Measurements from ENCODE around the gene ITPK1.

ITPK1 gene

GRCh38 chr14:92967346-92967926 lies 148.3 kb downstream of the ITPK1 start:
- TF ChIP-seq RAD21 (IDR thresholded peaks at IDR 0.05; ENCODE audit: low read depth) (no peak), TEAD4 (IDR thresholded peaks at IDR 0.05) (no peak), USF1 (IDR thresholded peaks at IDR 0.05) (no peak), REST (IDR thresholded peaks at IDR 0.05; ENCODE audit: low read depth) (no peak), EGR1 (IDR thresholded peaks at IDR 0.05) (no peak), NFIC (IDR thresholded peaks at IDR 0.05) (no peak), MAX (IDR thresholded peaks at IDR 0.05) (no peak), TAF1 (IDR thresholded peaks at IDR 0.05; ENCODE audit: low read depth) (no peak), EP300 (IDR thresholded peaks at IDR 0.05; ENCODE audit: borderline replicate concordance) (no peak), YY1 (IDR thresholded peaks at IDR 0.05; ENCODE audit: low read depth) (no peak), ZBTB7A (IDR thresholded peaks at IDR 0.05; ENCODE audit: low read depth) (no peak), CREB1 (IDR thresholded peaks at IDR 0.05; ENCODE audit: low read depth) (no peak), TCF12 (IDR thresholded peaks at IDR 0.05; ENCODE audit: low read depth) (no peak), CEBPB (IDR thresholded peaks at IDR 0.05) (no peak), FOXM1 (IDR thresholded peaks at IDR 0.05; ENCODE audit: borderline replicate concordance, low read depth) (no peak)

GRCh38 chr14:92965281-92965680 lies 150.4 kb downstream of the ITPK1 start:
- TF ChIP-seq FOXM1 (IDR thresholded peaks at IDR 0.05; ENCODE audit: borderline replicate concordance, low read depth), result no peak
- no peak for TF ChIP-seq CEBPB (IDR thresholded peaks at IDR 0.05)

GRCh38 chr14:92964124-92965109 lies 151.3 kb downstream of the ITPK1 start:
- TF ChIP-seq NFIC (IDR thresholded peaks at IDR 0.05), result no peak
- no peak for TF ChIP-seq REST (IDR thresholded peaks at IDR 0.05; ENCODE audit: low read depth)
- TF ChIP-seq YY1 (IDR thresholded peaks at IDR 0.05; ENCODE audit: low read depth), result no peak
- no peak for TF ChIP-seq TEAD4 (IDR thresholded peaks at IDR 0.05)
- TF ChIP-seq EGR1 (IDR thresholded peaks at IDR 0.05), result no peak
- TF ChIP-seq CREB1 (IDR thresholded peaks at IDR 0.05; ENCODE audit: low read depth), result no peak
- TF ChIP-seq CEBPB (IDR thresholded peaks at IDR 0.05), result no peak
- TF ChIP-seq RAD21 (IDR thresholded peaks at IDR 0.05; ENCODE audit: low read depth), result no peak
- TF ChIP-seq ZBTB7A (IDR thresholded peaks at IDR 0.05; ENCODE audit: low read depth), result no peak
- no peak for TF ChIP-seq EP300 (IDR thresholded peaks at IDR 0.05; ENCODE audit: borderline replicate concordance)
- TF ChIP-seq FOXM1 (IDR thresholded peaks at IDR 0.05; ENCODE audit: borderline replicate concordance, low read depth), result no peak
- no peak for TF ChIP-seq MAX (IDR thresholded peaks at IDR 0.05)
- TF ChIP-seq USF1 (IDR thresholded peaks at IDR 0.05), result no peak
- TF ChIP-seq TCF12 (IDR thresholded peaks at IDR 0.05; ENCODE audit: low read depth), result no peak
- TF ChIP-seq TAF1 (IDR thresholded peaks at IDR 0.05; ENCODE audit: low read depth), result no peak

- TF ChIP-seq EGR1 (IDR thresholded peaks at IDR 0.05) (no peak), YY1 (IDR thresholded peaks at IDR 0.05; ENCODE audit: low read depth) (no peak), NFIC (IDR thresholded peaks at IDR 0.05) (0 out of 2 replicates have a peak, but pooled peaks have one; percentile 29), TEAD4 (IDR thresholded peaks at IDR 0.05) (no peak), TAF1 (IDR thresholded peaks at IDR 0.05; ENCODE audit: low read depth) (no peak)
Measured at GRCh38 chr14:92963301-92964123, 152.2 kb downstream of the ITPK1 start.

- TF ChIP-seq TAF1 (IDR thresholded peaks at IDR 0.05; ENCODE audit: low read depth) (no peak), MAX (IDR thresholded peaks at IDR 0.05) (no peak), USF1 (IDR thresholded peaks at IDR 0.05) (no peak), FOXM1 (IDR thresholded peaks at IDR 0.05; ENCODE audit: borderline replicate concordance, low read depth) (no peak), YY1 (IDR thresholded peaks at IDR 0.05; ENCODE audit: low read depth) (no peak), CREB1 (IDR thresholded peaks at IDR 0.05; ENCODE audit: low read depth) (no peak), TEAD4 (IDR thresholded peaks at IDR 0.05) (no peak), EP300 (IDR thresholded peaks at IDR 0.05; ENCODE audit: borderline replicate concordance) (no peak), RAD21 (IDR thresholded peaks at IDR 0.05; ENCODE audit: low read depth) (no peak), TCF12 (IDR thresholded peaks at IDR 0.05; ENCODE audit: low read depth) (no peak), ZBTB7A (IDR thresholded peaks at IDR 0.05; ENCODE audit: low read depth) (no peak), REST (IDR thresholded peaks at IDR 0.05; ENCODE audit: low read depth) (no peak), CEBPB (IDR thresholded peaks at IDR 0.05) (no peak), NFIC (IDR thresholded peaks at IDR 0.05) (no peak), EGR1 (IDR thresholded peaks at IDR 0.05) (no peak)
Measured at GRCh38 chr14:92962831-92963095, 153.0 kb downstream of the ITPK1 start.

Measured in Ishikawa (cell line).